HepG2 (cell line): ENCODE measurements around the gene ACE2. TPM values are rescaled to one million over a fixed set of nuclear protein-coding genes. Genes with fewer than 3 reads are reported as not detected.

Experiments
- ATAC-seq: fragments of 200-7000 bp; cut with Tn5 transposase; 3 replicates; pipeline ENCODE4 v1.9.1; 2020; ENCODE audit warnings: mild to moderate bottlenecking, moderate library complexity
- BruUV-seq: library from RNA; stranded (reverse); fragments of 400-500 nt; replicated peaks from 2 replicates; lab custom pipeline; 2021; lab: Mats Ljungman, UMichigan
- CTCF ChIA-PET: fragments of 300-600 bp; formaldehyde crosslinking; extraction: SDS; loops from one replicate; lab custom pipeline; 2021; ENCODE audit warnings: low total read pairs, inconsistent platforms, low intra/inter-chr PET ratio; lab: Yijun Ruan, JAX
- POLR2A ChIA-PET: fragments of 350-600 bp; sonication (Branson Sonifier 250); formaldehyde crosslinking; loops from one replicate; lab custom pipeline; 2020; ENCODE audit warnings: antibody characterized with exemption, inconsistent platforms; lab: Yijun Ruan, JAX
- DNase-seq: peaks from one replicate; pipeline ENCODE4 v3.0.0-alpha.2; 2015; ENCODE audit warnings: low spot score
- FAIRE-seq: peaks from 3 replicates; lab custom pipeline; 2011; peaks lifted over from hg19 to GRCh38; lab: Jason Lieb, UNC
- H2AFZ ChIP-seq: one replicate; pipeline ENCODE4 v1.6.1; 2011; ENCODE audit warnings: low read length, inconsistent platforms
- H3K27ac ChIP-seq: fragments of 300-600 bp; 3 replicates; pipeline ENCODE4 v1.8.0; 2011; ENCODE audit warnings: mixed run types, mild to moderate bottlenecking, mixed read lengths, low read length, inconsistent platforms; ENCODE audit not compliant: insufficient read depth; ENCODE audit errors: extremely low read length
- H3K27me3 ChIP-seq, 2 experiments: fragments of 200-600 bp in 1 of 2; 2 replicates in 1 of 2; 3 replicates in 1 of 2; pipeline versions ENCODE4 v1.6.0 to v1.8.0; 2011; ENCODE audit warnings: low read length in 2 of 2, mild to moderate bottlenecking in 2 of 2, moderate library complexity in 2 of 2, inconsistent platforms in 1 of 2; ENCODE audit not compliant: insufficient read depth in 2 of 2, control insufficient read depth in 1 of 2
- H3K36me3 ChIP-seq, 2 experiments: fragments of 200-600 bp in 1 of 2; replicated peaks in 1 of 2; 2 replicates in 1 of 2; 3 replicates in 1 of 2; pipeline versions ENCODE4 v1.5.1 to v1.8.0; 2011; ENCODE audit warnings: low read length in 2 of 2, inconsistent platforms in 1 of 2; ENCODE audit not compliant: insufficient read depth in 2 of 2, control insufficient read depth in 1 of 2
- H3K4me1 ChIP-seq: 2 replicates; pipeline ENCODE4 v1.5.1; 2012; ENCODE audit warnings: low read length, inconsistent platforms; ENCODE audit not compliant: insufficient read depth
- H3K4me2 ChIP-seq: 2 replicates; pipeline ENCODE4 v1.6.0; 2011; ENCODE audit warnings: low read depth, low read length, inconsistent platforms
- H3K4me3 ChIP-seq, 3 experiments: fragments of 200-600 bp in 1 of 3; sonication (generic), shearing (Covaris generic) in 1 of 3; replicated peaks in 1 of 3; 2 replicates each; pipeline ENCODE4 v1.5.1; 2011 to 2016; ENCODE audit warnings: low read length in 3 of 3, inconsistent platforms in 2 of 3, low read depth in 2 of 3, mild to moderate bottlenecking in 2 of 3, control low read depth in 1 of 3, mixed read lengths in 1 of 3; ENCODE audit not compliant: insufficient read depth in 1 of 3
- H3K79me2 ChIP-seq: one replicate; pipeline ENCODE4 v1.6.1; 2011; ENCODE audit warnings: low read length, inconsistent platforms; ENCODE audit not compliant: insufficient read depth
- H3K9ac ChIP-seq: 2 replicates; pipeline ENCODE4 v1.6.0; 2011; ENCODE audit warnings: mild to moderate bottlenecking, low read depth, low read length, inconsistent platforms; ENCODE audit not compliant: insufficient read depth
- H3K9me3 ChIP-seq: 2 replicates; pipeline ENCODE4 v1.5.1; 2012; ENCODE audit warnings: mild to moderate bottlenecking, low read length
- H4K20me1 ChIP-seq: 2 replicates; pipeline ENCODE4 v1.6.0; 2011; ENCODE audit warnings: inconsistent platforms, mild to moderate bottlenecking, low read length, moderate library complexity; ENCODE audit not compliant: insufficient read depth
- BORCS8-MEF2B ChIP-seq: sonication (generic); formaldehyde crosslinking; IDR thresholded peaks from 2 replicates; pipeline ENCODE4 v1.8.0; 2022; ENCODE audit warnings: mild to moderate bottlenecking, missing genetic modification reagents
- KDM6A ChIP-seq: IDR thresholded peaks from 2 replicates; pipeline ENCODE4 v1.6.1; 2016; ENCODE audit warnings: low read depth
- MEF2D ChIP-seq: sonication (generic); formaldehyde crosslinking; IDR thresholded peaks from 2 replicates; pipeline ENCODE4 v1.5.1; 2020; ENCODE audit warnings: mild to moderate bottlenecking, missing genetic modification reagents
- NR2F2 ChIP-seq: IDR thresholded peaks from 2 replicates; pipeline ENCODE4 v1.6.1; 2012; ENCODE audit warnings: low read depth, inconsistent platforms, borderline replicate concordance
- RBFOX2 ChIP-seq: fragments of 200-400 bp; formaldehyde crosslinking; IDR thresholded peaks from 2 replicates; pipeline ENCODE4 v1.6.1; 2017; ENCODE audit warnings: low read depth, mild to moderate bottlenecking, low read length
- SNAPC4 ChIP-seq: sonication (generic); formaldehyde crosslinking; IDR thresholded peaks from 2 replicates; pipeline ENCODE4 v1.4.0; 2020; ENCODE audit warnings: mild to moderate bottlenecking, missing genetic modification reagents
- ZNF143 ChIP-seq: sonication (generic); formaldehyde crosslinking; IDR thresholded peaks from 2 replicates; pipeline ENCODE4 v1.4.0; 2020; ENCODE audit warnings: missing genetic modification reagents
- ZNF274 ChIP-seq: sonication (generic); formaldehyde crosslinking; IDR thresholded peaks from 2 replicates; pipeline ENCODE4 v1.5.1; 2020; ENCODE audit warnings: mild to moderate bottlenecking, missing genetic modification reagents
- ZNF747 ChIP-seq: sonication (generic); formaldehyde crosslinking; IDR thresholded peaks from 2 replicates; pipeline ENCODE4 v1.8.1; 2023; ENCODE audit warnings: missing genetic modification reagents, mild to moderate bottlenecking, borderline replicate concordance
- WGBS: methylation state at CpG from one replicate; pipeline ENCODE4 v1.1.6; 2017; ENCODE audit warnings: low lambda C conversion rate; 5-methylcytosine and 5-hydroxymethylcytosine counted together
- in situ Hi-C: cut with HindIII; loops from 2 replicates; pipeline ENCODE4 v1.10.0; 2017; ENCODE audit warnings: low pct_unique_long_range_greater_than_20kb; ENCODE audit not compliant: extremely low pct_ligation_motif_present
- intact Hi-C: fragments of 100-400 bp; cut with micrococcal nuclease; formaldehyde crosslinking; loops from one replicate; pipeline ENCODE4 v1.10.0; 2022; ENCODE audit not compliant: unreplicated experiment
- polyA plus RNA-seq, 8 experiments: library from polyadenylated mRNA; depleted of rRNA in 3 of 8; stranded (reverse) in 7 of 8; unstranded in 1 of 8; fragments of >200 nt; fragmentation: Illumina TruSeq in 4 of 8; extraction: Trizol in 4 of 8; gene quantifications; 2 replicates each; pipeline versions ENCODE4 v1.2.1 to v1.2.3, GENCODE V29; 2011 to 2016; ENCODE audit warnings: low read depth in 4 of 8, missing spikeins in 1 of 8, mixed read lengths in 1 of 8; ENCODE audit not compliant: insufficient read depth in 1 of 8
- total RNA-seq, 5 experiments: library from RNA; depleted of rRNA; stranded (reverse); fragments of >200 nt; fragmentation: Illumina TruSeq; extraction: Trizol; gene quantifications; 2 replicates each; pipeline ENCODE4 v1.2.3, GENCODE V29; 2016; ENCODE audit warnings: low read depth in 1 of 5
- TF ChIP-seq, protein P1 (sequence below): sonication (generic); formaldehyde crosslinking; conservative IDR thresholded peaks from 2 replicates; pipeline ENCODE4 v1.4.0; 2020; ENCODE audit warnings: missing genetic modification reagents

ACE2 gene
- total and polyA plus RNA-seq, 2 of the 13 experiments (the other 11 are each of a cell fraction or from before 2014, with no cell fraction given), result 0.46 to 3.1 TPM

DNA sequence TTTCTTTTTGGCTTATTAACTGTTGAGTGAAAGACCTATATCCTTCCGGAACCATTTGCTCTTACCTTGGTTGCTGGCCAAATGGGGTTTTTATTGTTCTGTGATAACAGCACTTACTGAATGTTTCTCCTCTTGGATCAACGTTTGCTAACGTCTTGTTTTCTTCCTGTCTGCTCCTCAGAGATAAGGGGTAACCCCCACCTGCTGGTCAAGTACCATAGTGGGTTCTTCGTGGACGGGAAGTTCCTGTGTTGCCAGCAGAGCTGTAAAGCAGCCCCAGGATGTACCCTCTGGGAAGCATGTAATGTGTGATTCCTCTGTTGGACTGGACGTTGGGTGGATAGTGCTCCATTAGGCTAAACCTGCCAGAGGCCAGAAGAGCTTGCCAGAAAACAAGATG lies 84.8 kb downstream of the ACE2 start:
- ChIA-PET CTCF (no interaction called here), POLR2A (no interaction called here)
- no peaks in the 10 kb centered on the region for H3K9me3 ChIP-seq
- H3K4me3 ChIP-seq, result no peak overlapping the region
- no TSS peak for BruUV-seq
- H3K9ac ChIP-seq, result no peak overlapping the region
- H2AFZ ChIP-seq, result no peak overlapping the region
- no peaks in the 10 kb centered on the region for H3K27me3 ChIP-seq
- 28% methylated on average over 6 of the region's 6 CpGs for WGBS
- H3K4me2 ChIP-seq, result no peak overlapping the region
- ATAC-seq (no peak), DNase-seq (no peak), FAIRE-seq (no peak)
- intact Hi-C loops (no loop called here), in situ Hi-C loops (no loop called here)
- no peak overlapping the region for H3K27ac ChIP-seq
- no peak for TF ChIP-seq ZNF143
- no peak for TF ChIP-seq ZNF274 (CRISPR knock-in tag)
- TF ChIP-seq NR2F2, result no peak
- no peak for TF ChIP-seq ZNF747 (CRISPR knock-in tag)
- TF ChIP-seq, protein P1, sequence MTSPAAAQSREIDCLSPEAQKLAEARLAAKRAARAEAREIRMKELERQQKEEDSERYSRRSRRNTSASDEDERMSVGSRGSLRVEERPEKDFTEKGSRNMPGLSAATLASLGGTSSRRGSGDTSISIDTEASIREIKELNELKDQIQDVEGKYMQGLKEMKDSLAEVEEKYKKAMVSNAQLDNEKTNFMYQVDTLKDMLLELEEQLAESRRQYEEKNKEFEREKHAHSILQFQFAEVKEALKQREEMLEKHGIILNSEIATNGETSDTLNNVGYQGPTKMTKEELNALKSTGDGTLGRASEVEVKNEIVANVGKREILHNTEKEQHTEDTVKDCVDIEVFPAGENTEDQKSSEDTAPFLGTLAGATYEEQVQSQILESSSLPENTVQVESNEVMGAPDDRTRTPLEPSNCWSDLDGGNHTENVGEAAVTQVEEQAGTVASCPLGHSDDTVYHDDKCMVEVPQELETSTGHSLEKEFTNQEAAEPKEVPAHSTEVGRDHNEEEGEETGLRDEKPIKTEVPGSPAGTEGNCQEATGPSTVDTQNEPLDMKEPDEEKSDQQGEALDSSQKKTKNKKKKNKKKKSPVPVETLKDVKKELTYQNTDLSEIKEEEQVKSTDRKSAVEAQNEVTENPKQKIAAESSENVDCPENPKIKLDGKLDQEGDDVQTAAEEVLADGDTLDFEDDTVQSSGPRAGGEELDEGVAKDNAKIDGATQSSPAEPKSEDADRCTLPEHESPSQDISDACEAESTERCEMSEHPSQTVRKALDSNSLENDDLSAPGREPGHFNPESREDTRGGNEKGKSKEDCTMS (CRISPR knock-in tag), result no peak
- no peaks in the 10 kb centered on the region for H3K4me1 ChIP-seq
- no peaks in the 10 kb centered on the region for H3K79me2 ChIP-seq
- no peaks in the 10 kb centered on the region for H3K36me3 ChIP-seq
- no peaks in the 10 kb centered on the region for H4K20me1 ChIP-seq

- Histone ChIP-seq H3K36me3 (no peaks in the 10 kb centered on the region), H3K27ac (no peak overlapping the region), H3K79me2 (no peaks in the 10 kb centered on the region), H3K9ac (no peak overlapping the region), H4K20me1 (no peaks in the 10 kb centered on the region), H3K27me3 (no peaks in the 10 kb centered on the region), H2AFZ (no peak overlapping the region), H3K9me3 (no peaks in the 10 kb centered on the region), H3K4me3 (no peak overlapping the region), H3K4me2 (no peak overlapping the region), H3K4me1 (no peaks in the 10 kb centered on the region)
- in situ Hi-C loops (no loop called here), intact Hi-C loops (no loop called here)
- POLR2A ChIA-PET, result no interaction called here
- CTCF ChIA-PET, result no interaction called here
- WGBS, result 11% methylated on average over 1 of the region's 1 CpG
- TF ChIP-seq RBFOX2 (no peak), MEF2D (CRISPR knock-in tag) (no peak), KDM6A (CRISPR knock-in tag) (no peak), BORCS8-MEF2B (CRISPR knock-in tag) (no peak), SNAPC4 (no peak)
- FAIRE-seq (no peak), ATAC-seq (no peak), DNase-seq (no peak)
- no TSS peak for BruUV-seq
Observed at GRCh38 chrX:15514279-15514678, 86.5 kb downstream of the ACE2 start.
